Fibroblast of gingiva (primary cell): Measurements from ENCODE around the gene ANGPTL4.
A peak's percentile ranks its signal among the peaks of the same experiment; 100 is the strongest.

Source experiments
- DNase-seq: peaks from one replicate; pipeline ENCODE4 v3.0.0-alpha.2; 2011; ENCODE audit warnings: low read depth

ANGPTL4 gene

DNA sequence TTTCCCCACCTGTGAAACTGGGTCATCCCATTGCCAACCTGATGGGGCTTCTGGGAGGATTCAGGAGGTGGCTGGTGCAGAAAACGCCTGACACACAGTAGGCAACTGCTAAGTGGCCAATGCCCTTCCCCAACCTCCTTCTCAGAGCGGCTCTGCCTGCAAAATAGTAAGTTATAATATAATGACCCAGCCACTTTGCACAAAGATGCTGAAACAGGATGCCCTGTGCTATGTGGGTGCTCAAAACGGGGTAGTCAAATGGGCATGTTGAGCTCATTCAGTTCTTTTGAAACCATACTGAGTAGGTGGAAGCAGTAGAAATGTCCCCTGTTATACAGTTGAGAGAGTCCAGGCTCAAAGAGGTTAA is 49.7 kb downstream of the ANGPTL4 start:
- DNase-seq = no peak

DNA sequence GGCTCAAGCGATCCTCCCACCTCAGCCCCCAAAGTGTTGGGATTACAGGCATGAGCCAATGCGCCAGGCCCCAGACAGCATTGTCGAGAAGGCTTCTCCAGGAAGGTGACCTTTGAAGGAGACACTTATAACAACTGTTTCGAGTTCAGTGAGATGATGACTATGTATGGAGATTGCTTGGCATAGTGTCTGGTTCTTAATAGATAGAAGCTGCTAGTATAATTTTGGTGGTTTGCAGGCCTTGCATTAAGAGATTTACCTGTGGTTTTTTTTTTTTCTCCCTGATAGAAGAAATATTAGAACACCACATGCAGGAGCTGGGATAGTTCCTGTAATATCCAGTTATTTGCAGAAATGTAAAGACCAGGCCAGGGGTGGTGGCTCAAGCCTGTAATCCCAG is 52.8 kb downstream of the ANGPTL4 start:
- no peak for DNase-seq

DNA sequence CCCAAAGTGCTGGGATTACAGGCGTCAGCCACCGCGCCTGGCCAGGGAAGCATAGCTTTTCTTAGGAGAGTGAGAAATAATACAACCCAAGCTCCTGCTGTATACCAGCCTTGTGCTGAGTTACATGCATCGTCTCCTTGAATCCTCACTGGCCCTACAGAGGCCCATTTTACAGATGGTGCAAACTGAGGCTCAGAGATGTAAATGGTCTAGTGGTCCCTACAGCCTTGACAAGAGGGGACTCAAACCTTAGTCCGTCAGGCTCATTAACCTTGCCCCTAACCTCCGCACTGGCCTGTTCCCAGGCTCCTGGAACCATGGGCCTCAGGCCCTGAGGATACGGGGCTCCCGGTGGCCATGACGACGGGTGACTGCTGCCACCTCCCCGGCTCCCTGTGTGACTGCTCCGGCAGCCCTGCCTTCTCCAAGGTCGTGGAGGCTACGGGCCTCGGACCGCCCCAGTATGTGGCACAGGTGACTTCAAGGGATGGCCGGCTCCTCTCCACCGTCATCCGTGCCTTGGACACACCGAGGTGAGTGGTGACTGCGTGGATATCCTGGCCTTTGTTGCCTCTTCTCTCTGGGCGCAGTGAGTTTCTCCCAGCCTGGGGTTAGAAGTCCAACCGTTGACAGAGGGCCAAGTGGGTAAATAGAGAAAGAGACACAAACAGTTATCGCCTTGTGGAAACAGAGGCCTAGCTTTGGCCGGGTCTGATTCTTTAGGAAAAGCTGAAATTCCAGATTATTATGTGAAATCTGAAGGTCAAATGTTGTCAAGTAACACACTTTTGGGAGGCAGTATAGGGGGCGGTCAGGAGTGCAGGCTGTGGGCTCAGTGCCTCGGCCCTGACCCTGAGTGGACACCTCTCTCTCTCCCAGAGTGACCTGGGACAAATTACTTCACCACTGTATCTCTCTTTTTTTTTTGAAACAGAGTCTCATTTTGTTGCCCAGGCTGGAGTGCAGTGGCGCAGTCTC is 57.8 kb downstream of the ANGPTL4 start:
- no peak for DNase-seq

DNA sequence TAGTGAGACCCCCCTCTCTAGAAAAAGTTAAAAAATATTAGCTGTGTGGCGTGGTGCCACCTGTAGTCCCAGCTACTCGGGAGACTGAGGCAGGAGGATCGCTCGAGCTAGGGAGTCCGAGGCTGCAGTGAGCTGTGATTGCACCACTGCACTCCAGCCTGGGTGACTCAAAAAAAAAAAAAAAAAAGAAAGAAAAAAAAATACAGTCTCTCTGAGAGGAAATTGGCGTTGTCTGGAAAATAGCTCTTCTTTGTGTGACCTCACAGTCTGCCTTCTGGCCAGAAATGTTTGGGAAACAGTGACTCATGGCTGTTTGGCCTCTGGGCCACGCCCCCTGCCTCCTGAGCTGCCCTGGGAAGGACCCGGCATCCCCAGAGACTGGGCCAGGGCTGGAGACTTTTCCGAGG is 59.9 kb downstream of the ANGPTL4 start:
- DNase-seq = peak; percentile 98
